Ovary (tissue), 9 donors: ENCODE data around the gene GGACT. TPM values are rescaled to one million over a fixed set of nuclear protein-coding genes. Genes with fewer than 3 reads are reported as not detected.

Experiments
- DNase-seq, 5 donors: peaks; one replicate each; pipeline ENCODE4 v3.0.0-alpha.2; 2019 to 2020
- H3K27ac ChIP-seq, 2 donors: fragments of 200-600 bp; one replicate each; pipeline versions ENCODE4 v1.5.1 to v1.8.0; 2019 to 2022
- H3K27me3 ChIP-seq: fragments of 200-600 bp; one replicate; pipeline ENCODE4 v1.8.0; 2022
- H3K36me3 ChIP-seq: fragments of 200-600 bp; sonication (generic); one replicate; pipeline ENCODE4 v1.5.1; 2019
- H3K4me1 ChIP-seq: one replicate; pipeline ENCODE4 v1.8.1; 2013; ENCODE audit warnings: mild to moderate bottlenecking, moderate library complexity; ENCODE audit not compliant: insufficient read depth
- H3K4me3 ChIP-seq: fragments of 200-600 bp; sonication (generic); one replicate; pipeline ENCODE4 v1.5.1; 2017
- H3K9me3 ChIP-seq, 2 donors: fragments of 200-600 bp in 1 of 2; sonication (generic) in 1 of 2; one replicate each; pipeline versions ENCODE4 v1.5.1 to v1.8.1; 2013 to 2019; ENCODE audit warnings: mild to moderate bottlenecking in 1 of 2, moderate library complexity in 1 of 2
- EP300 ChIP-seq: sonication (generic); formaldehyde crosslinking; IDR thresholded peaks from one replicate; pipeline ENCODE4 v1.6.1; 2017; ENCODE audit warnings: antibody characterized with exemption
- POLR2A ChIP-seq: fragments of 450-650 bp; IDR thresholded peaks from one replicate; pipeline ENCODE4 v1.6.1; 2017; ENCODE audit warnings: antibody characterized with exemption, mild to moderate bottlenecking, moderate library complexity
- WGBS, 3 donors: extraction: QIAGEN DNeasy Blood & Tissue Kit in 1 of 3; methylation state at CpG; one replicate each; pipeline versions ENCODE4 v1.1.5 to v1.1.7; 2013 to 2017; 5-methylcytosine and 5-hydroxymethylcytosine counted together
- intact Hi-C, 4 donors: fragments of 100-400 bp; cut with DNase I; formaldehyde crosslinking; loops; one replicate each; pipeline versions ENCODE4 v1.11.0 to v1.15.1; 2022 to 2023
- polyA plus RNA-seq, 2 donors: library from polyadenylated mRNA; stranded (reverse); fragments of 200-250 nt in 1 of 2; fragments of 350-450 nt in 1 of 2; fragmentation: Illumina TruSeq in 1 of 2; extraction: RNeasy Lipid Tissue Mini Kit (QIAGEN cat#74804) in 1 of 2; gene quantifications; one replicate each; pipeline ENCODE4 v1.2.3, GENCODE V29; 2013 to 2014
- total RNA-seq, 7 donors: library from RNA; depleted of rRNA in 2 of 7; stranded (reverse); fragments of >200 nt in 2 of 7; fragmentation: NEBNext Ultra II Directional in 3 of 7; extraction: Animal tissue kit (Norgen Biotek cat#: 25700) in 3 of 7; gene quantifications; one replicate each; pipeline versions ENCODE4 v1.1.0 to v1.2.4, GENCODE V29; 2016 to 2023
- TF ChIP-seq, protein P1 (sequence below), 3 donors: fragments of 450-650 bp in 2 of 3; fragments of 200-600 bp in 1 of 3; IDR thresholded peaks; one replicate each; pipeline versions ENCODE4 v1.5.1 to v1.8.0; 2016 to 2022; ENCODE audit warnings: antibody characterized with exemption in 3 of 3, mild to moderate bottlenecking in 1 of 3
- donor health status: DM: no; HTN: no; CAD: no; lungs with moderate emphysema.
- donor health status: DM: no; HTN: no; CAD: no.
- donor health status: Bipolar disorder and iron deficiency.
- donor health status: DM: yes; HTN: yes; CAD: no.
- donor health status: DM: no; HTN: no; CAD: no.
- donor health status: DM: yes; HTN: yes; CAD: no.

Gene GGACT
- total and polyA plus RNA-seq, 9 donors: 1.8 to 7.4 (median 2.7) TPM

DNA sequence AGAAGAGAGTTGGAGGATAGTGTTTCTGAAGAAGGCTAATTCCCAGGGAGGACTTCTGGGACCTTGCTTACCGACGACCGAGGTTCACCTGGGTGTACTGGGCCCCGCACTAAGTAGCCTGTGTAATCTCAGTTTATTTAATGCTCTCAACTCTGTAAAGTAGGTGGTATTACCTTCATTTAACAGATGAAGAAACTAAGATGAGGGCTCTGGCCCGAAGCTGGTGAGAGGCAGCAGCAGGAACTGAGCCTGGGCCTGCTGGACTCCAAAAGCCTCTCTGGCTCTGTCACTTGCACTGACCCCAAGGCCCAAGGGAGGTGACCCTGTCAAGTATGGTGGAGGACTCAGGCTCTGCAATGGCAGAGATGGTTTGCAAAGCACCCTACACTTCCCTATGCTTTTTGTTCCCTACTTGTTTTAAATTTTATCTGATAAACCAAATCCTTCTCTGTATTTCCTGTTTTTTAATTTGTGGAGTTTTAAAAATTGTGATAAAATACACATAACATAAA, 50.6 kb downstream of the GGACT start:
- TF ChIP-seq, protein P1, sequence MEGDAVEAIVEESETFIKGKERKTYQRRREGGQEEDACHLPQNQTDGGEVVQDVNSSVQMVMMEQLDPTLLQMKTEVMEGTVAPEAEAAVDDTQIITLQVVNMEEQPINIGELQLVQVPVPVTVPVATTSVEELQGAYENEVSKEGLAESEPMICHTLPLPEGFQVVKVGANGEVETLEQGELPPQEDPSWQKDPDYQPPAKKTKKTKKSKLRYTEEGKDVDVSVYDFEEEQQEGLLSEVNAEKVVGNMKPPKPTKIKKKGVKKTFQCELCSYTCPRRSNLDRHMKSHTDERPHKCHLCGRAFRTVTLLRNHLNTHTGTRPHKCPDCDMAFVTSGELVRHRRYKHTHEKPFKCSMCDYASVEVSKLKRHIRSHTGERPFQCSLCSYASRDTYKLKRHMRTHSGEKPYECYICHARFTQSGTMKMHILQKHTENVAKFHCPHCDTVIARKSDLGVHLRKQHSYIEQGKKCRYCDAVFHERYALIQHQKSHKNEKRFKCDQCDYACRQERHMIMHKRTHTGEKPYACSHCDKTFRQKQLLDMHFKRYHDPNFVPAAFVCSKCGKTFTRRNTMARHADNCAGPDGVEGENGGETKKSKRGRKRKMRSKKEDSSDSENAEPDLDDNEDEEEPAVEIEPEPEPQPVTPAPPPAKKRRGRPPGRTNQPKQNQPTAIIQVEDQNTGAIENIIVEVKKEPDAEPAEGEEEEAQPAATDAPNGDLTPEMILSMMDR (IDR thresholded peaks at IDR 0.05): no peak
- no peaks in the 10 kb centered on the region for H3K27me3 ChIP-seq
- H3K4me3 ChIP-seq: no peak overlapping the region
- intact Hi-C loops: no loop called here
- peaks cover 2% of the 10 kb centered on the region for H3K4me1 ChIP-seq
- 95 to 97% (median 95%) methylated on average over 5 of the region's 5 CpGs for WGBS, 3 donors
- no peak overlapping the region for H3K27ac ChIP-seq
- H3K9me3 ChIP-seq: no peaks in the 10 kb centered on the region
- H3K36me3 ChIP-seq: no peaks in the 10 kb centered on the region
- no peak for DNase-seq

GRCh38 chr13:100537486-100537885, 51.1 kb downstream of the GGACT start:
- no peaks in the 10 kb centered on the region for H3K36me3 ChIP-seq
- no peaks in the 10 kb centered on the region for H3K9me3 ChIP-seq
- H3K4me3 ChIP-seq: no peak overlapping the region
- H3K27me3 ChIP-seq: no peaks in the 10 kb centered on the region
- TF ChIP-seq, protein P1 (IDR thresholded peaks at IDR 0.05): no peak
- TF ChIP-seq POLR2A: no peak
- TF ChIP-seq EP300: no peak
- DNase-seq: no peak
- intact Hi-C loops: no loop called here
- H3K27ac ChIP-seq: no peak overlapping the region
- WGBS, 3 donors: 93 to 98% (median 97%) methylated on average over 9 of the region's 9 CpGs
- H3K4me1 ChIP-seq: peaks cover 2% of the 10 kb centered on the region

DNA sequence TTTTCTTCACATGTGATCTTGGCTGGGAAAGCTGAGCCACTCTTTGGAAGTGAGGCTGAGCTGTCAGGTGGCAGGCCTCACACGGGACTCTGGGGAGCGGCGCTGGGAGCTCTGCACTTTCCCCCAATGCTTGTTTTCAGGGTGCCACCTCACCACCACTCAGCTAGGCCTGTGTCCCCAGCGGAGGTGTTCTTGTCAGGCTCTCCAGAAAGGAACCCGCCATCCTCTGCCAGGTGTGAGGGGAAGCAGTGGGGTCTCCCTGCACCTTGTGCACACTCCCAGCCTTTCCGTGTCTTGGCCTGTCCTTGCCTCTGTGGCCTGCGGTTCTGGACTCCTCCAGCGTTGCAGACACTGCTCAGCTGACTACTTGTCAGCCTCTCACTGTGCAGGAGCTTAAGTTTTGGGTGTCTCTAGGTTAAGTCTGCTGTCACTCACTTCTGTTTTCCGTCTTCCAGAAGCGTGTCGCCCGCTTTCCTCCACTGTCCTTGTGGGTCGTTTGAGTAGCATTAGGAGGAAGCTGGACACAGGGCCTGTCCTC, 51.9 kb downstream of the GGACT start:
- intact Hi-C loops: no loop called here
- WGBS, 3 donors: 90 to 91% (median 91%) methylated on average over 13 of the region's 13 CpGs
- no peak for DNase-seq
- TF ChIP-seq POLR2A (no peak), EP300 (no peak)
- TF ChIP-seq, protein P1 (IDR thresholded peaks at IDR 0.05): no peak
- Histone ChIP-seq H3K27ac (no peak overlapping the region), H3K4me1 (peaks cover 2% of the 10 kb centered on the region), H3K36me3 (no peaks in the 10 kb centered on the region), H3K4me3 (no peak overlapping the region), H3K27me3 (no peaks in the 10 kb centered on the region), H3K9me3 (no peaks in the 10 kb centered on the region)

DNA sequence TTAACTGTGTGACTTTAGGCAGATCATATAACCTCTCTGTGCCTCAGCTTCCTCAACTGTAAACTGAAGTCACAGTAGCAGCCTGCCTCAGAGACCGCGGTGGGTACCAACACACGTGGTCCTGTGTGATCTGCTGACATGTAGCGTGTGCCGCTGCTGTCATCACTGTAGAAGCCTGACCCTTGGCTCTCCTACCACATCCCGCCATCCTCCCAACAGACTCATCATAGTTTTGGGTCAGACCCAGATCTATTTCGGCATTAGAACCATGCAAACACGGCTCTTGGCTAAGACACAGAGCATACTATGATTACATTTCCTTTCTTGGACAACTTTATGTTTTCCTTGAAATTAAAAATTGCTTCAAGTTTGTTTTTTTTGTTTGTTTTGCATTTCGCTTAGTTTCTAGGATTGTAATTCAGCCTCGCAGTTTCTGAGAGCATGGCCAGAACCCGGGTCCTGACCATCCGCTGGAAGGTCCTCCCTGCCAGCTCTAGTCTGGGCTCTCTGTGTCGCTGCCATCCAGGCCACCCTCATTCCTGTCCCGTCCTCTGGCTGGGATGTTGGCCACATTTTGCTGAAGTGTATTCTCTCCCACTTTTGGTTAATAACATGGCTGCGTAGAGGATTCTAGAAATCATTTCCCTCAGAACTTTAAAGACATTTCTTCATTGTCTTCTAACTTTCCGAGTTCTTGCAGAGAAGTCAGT, 53.0 kb downstream of the GGACT start:
- peaks cover 2% of the 10 kb centered on the region for H3K4me1 ChIP-seq
- intact Hi-C loops: no loop called here
- no peak overlapping the region for H3K27ac ChIP-seq
- no peaks in the 10 kb centered on the region for H3K27me3 ChIP-seq
- no peak overlapping the region for H3K4me3 ChIP-seq
- WGBS, 3 donors: 25 to 43% (median 40%) methylated on average over 16 of the region's 16 CpGs
- no peaks in the 10 kb centered on the region for H3K36me3 ChIP-seq
- TF ChIP-seq, protein P1 (IDR thresholded peaks at IDR 0.05): no peak
- TF ChIP-seq EP300: no peak
- TF ChIP-seq POLR2A: no peak
- DNase-seq: no peak
- no peaks in the 10 kb centered on the region for H3K9me3 ChIP-seq
